SH-SY5Y (cell line): ENCODE results near the gene ALX4.

Experiments used
- GATA2 ChIP-seq: IDR thresholded peaks from 2 replicates; pipeline ENCODE4 v1.6.1; 2011; ENCODE audit warnings: mild to moderate bottlenecking, low read depth, low read length
- GATA3 ChIP-seq: IDR thresholded peaks from 2 replicates; pipeline ENCODE4 v1.6.1; 2011; ENCODE audit warnings: low read depth, mild to moderate bottlenecking, low read length, moderate library complexity

GRCh38 chr11:44308923-44309477, 939 bp downstream of the ALX4 start:
- TF ChIP-seq GATA3: no peak
- no peak for TF ChIP-seq GATA2
